VCaP (cell line): ENCODE measurements around the gene PAX5.

Experiments used
- H3K27ac ChIP-seq: fragments of 450-650 bp; 2 replicates; pipeline ENCODE4 v1.5.1; 2017
- TF ChIP-seq, protein P1 (sequence below): fragments of 450-650 bp; conservative IDR thresholded peaks from 2 replicates; pipeline ENCODE4 v1.5.1; 2017; ENCODE audit warnings: mild to moderate bottlenecking, moderate library complexity

The PAX5 gene

GRCh38 chr9:36897019-36897418 lies 137.0 kb downstream of the PAX5 start:
- peak overlapping the region; percentile 44 for H3K27ac ChIP-seq
- TF ChIP-seq, protein P1, sequence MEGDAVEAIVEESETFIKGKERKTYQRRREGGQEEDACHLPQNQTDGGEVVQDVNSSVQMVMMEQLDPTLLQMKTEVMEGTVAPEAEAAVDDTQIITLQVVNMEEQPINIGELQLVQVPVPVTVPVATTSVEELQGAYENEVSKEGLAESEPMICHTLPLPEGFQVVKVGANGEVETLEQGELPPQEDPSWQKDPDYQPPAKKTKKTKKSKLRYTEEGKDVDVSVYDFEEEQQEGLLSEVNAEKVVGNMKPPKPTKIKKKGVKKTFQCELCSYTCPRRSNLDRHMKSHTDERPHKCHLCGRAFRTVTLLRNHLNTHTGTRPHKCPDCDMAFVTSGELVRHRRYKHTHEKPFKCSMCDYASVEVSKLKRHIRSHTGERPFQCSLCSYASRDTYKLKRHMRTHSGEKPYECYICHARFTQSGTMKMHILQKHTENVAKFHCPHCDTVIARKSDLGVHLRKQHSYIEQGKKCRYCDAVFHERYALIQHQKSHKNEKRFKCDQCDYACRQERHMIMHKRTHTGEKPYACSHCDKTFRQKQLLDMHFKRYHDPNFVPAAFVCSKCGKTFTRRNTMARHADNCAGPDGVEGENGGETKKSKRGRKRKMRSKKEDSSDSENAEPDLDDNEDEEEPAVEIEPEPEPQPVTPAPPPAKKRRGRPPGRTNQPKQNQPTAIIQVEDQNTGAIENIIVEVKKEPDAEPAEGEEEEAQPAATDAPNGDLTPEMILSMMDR, result no peak

GRCh38 chr9:36896296-36896695 lies 137.8 kb downstream of the PAX5 start:
- H3K27ac ChIP-seq, result peak overlapping the region; percentile 44
- TF ChIP-seq, protein P1, result no peak

DNA sequence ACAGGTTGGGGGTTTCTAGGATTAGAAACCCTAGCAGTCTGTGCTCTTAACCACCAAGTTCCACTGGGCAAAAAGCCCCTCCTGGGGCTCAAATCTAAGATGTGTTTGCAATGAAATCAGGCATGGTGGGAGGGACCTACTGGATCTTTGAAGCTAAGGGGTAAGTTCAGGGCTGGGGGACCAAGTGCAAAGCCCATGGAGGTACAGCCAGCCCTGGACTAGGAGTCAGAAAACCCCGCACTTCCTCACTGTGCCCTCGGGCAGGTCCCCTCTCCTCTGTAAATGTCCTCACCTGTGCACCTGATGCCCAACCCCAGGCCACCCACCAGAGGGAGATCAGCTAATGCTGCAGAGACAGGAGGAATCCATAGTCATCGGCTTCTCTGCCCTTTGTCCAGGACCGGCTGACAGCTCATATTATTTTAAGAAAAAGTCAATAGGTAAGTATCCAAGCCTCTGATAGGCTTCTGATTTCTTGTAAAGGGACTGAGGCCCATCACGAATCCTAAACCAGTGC lies 138.3 kb downstream of the PAX5 start:
- TF ChIP-seq, protein P1, result no peak
- H3K27ac ChIP-seq, result peak overlapping the region; percentile 44

GRCh38 chr9:36894695-36895310 lies 139.3 kb downstream of the PAX5 start:
- TF ChIP-seq, protein P1, result no peak
- H3K27ac ChIP-seq, result no peak overlapping the region

- H3K27ac ChIP-seq, result no peak overlapping the region
- TF ChIP-seq, protein P1, result no peak
Observed at GRCh38 chr9:36893911-36894310, 140.2 kb downstream of the PAX5 start.

GRCh38 chr9:36893184-36893583 lies 140.9 kb downstream of the PAX5 start:
- no peak overlapping the region for H3K27ac ChIP-seq
- TF ChIP-seq, protein P1, result no peak

GRCh38 chr9:36892279-36892678 lies 141.8 kb downstream of the PAX5 start:
- H3K27ac ChIP-seq, result no peak overlapping the region
- TF ChIP-seq, protein P1, result no peak
